T-helper 1 cell (primary cell): ENCODE data around the gene GPR137.

ENCODE experiments used
- DNase-seq, 5 donors: peaks; one replicate each; pipeline ENCODE4 v3.0.0-alpha.2; 2012 to 2020

The GPR137 gene

DNA sequence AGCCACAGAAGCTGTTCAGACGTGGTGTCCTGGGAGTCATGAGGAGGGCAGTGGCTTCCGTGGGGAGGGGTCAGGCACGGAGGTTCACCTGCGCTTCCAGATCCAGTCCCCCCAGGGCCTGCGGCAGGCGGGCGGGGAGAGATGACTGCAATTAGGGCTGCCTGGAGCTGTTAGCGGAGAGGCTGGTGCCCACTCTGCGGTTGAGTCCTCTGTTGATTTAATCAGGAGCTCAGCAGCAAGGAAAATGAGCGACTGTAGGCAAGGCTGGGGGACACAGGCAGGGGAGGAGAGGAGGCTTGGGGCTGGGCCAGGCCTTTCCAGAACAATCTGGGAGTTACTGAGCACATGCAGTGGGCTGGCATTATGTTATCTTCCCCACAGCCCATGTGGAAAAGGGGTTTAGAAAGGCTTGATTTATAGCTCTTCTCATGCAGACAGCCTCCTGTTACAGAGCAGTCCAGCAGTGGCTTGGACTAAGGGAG lies 21.2 kb upstream of the GPR137 start:
- no peak for DNase-seq

DNA sequence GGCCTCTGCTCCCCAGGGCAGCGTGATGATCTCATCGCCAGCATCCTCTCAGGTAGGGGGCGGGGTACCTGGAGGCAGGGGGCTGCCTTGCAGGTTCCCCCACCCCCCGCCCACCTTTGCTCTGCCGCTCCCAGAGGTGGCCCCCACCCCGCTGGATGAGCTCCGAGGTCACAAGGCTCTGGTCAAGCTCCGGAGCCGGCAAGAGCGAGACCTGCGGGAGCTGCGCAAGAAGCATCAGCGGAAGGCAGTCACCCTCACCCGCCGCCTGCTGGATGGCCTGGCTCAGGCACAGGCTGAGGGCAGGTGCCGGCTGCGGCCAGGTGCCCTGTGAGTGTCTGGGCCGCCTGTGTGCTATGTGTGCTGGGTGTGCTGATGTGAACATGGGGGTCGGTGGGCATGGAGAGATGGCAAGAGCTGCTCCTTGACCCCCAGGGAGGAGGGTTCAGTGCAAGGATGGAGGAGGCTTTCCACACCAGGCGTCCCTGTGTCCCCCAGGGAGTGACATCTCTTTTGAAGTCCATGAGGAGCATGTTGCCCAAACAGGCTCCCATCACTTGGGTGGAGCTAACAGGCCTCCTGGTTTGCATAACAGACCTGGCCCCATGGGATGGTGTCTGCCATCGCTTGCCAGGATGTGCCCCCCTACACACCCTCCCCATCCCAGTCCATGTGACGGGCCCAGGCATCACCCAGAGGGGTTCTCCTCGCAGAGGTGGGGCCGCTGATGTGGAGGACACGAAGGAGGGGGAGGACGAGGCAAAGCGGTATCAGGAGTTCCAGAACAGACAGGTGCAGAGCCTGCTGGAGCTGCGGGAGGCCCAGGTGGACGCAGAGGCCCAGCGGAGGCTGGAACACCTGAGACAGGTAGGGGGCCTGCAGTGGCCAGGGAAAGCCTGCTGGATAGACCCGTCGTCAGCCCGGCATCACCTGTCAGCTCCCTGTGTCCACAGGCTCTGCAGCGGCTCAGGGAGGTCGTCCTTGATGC lies 20.2 kb upstream of the GPR137 start:
- no peak for DNase-seq

DNA sequence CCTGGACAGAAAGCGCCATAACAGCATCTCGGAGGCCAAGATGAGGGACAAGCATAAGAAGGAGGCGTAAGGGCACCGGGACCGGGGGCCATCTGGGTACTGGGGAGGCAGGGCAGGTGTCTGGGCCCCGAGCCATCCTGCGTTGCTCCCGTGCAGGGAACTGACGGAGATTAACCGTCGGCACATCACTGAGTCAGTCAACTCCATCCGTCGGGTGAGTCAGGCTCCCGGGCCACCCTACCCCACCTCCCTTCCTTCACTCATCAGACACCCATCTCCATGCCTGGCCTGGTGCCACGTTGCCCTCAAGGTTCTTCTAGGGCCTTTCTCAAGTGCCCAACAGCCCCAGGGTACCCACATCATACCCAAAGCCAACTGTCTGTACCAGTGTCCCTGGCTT lies 19.3 kb upstream of the GPR137 start:
- no peak for DNase-seq

- no peak for DNase-seq
Measured at GRCh38 chr11:64267207-64267945, 18.3 kb upstream of the GPR137 start.

- DNase-seq, result no peak
Measured at GRCh38 chr11:64268025-64268892, 17.4 kb upstream of the GPR137 start.

DNA sequence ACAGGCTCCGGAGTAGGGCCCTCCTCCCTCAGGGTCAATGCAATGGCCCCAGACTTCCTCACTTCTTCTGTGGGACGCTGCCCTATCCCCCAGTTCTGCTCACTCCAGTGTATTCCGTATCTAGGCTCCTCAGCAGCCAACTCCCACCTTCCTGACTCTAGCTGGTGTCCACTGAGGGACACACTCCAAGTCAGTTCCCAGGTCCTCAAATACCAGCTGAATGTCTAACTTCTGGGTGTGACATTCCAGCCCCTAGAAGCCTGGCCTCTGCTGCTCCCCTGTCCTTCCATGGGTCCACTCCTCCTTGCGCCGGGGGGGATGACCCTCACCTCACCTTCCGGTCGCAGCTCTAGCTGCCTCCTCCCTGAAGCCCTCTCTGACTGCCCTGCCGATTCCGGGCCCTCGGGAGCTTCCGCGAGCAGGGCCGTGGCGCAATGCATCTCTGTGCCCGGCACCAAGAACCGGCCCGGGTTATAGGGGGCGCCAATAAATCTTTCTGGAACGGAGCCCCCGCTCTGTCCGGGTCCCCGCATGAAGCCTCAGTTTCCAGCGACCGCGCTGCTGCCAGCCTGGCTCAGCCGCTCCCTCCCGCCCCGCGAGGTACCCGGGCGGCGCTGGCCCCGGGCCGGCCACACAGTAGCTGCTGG lies 16.6 kb upstream of the GPR137 start:
- DNase-seq, result peak in 3 of 5 donors; percentile 25 to 63 (median 27)

GRCh38 chr11:64269540-64270220 lies 16.0 kb upstream of the GPR137 start:
- peak; percentile 94 to 99 (median 96) for DNase-seq

GRCh38 chr11:64275031-64275800 lies 10.4 kb upstream of the GPR137 start:
- no peak for DNase-seq

DNA sequence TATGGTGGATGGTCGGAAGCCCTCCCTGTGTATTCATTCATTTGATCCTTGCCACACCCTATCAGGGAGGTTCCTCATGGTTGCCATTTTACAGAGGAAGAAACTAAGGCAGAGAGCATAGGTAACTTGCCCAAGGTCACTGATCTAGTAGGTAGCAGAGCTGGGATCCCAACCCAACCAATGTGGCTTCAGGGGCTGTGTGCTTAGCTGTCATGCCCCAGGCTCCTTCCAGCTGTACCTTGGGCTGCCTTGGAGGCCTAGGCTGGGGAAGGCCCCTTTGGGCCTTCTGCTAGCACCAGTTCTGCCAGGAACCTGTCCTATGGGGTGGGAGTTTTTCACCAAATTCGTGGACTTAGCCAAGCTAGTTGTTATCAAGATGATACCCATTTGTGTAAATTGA lies 9.8 kb upstream of the GPR137 start:
- DNase-seq, result no peak

DNA sequence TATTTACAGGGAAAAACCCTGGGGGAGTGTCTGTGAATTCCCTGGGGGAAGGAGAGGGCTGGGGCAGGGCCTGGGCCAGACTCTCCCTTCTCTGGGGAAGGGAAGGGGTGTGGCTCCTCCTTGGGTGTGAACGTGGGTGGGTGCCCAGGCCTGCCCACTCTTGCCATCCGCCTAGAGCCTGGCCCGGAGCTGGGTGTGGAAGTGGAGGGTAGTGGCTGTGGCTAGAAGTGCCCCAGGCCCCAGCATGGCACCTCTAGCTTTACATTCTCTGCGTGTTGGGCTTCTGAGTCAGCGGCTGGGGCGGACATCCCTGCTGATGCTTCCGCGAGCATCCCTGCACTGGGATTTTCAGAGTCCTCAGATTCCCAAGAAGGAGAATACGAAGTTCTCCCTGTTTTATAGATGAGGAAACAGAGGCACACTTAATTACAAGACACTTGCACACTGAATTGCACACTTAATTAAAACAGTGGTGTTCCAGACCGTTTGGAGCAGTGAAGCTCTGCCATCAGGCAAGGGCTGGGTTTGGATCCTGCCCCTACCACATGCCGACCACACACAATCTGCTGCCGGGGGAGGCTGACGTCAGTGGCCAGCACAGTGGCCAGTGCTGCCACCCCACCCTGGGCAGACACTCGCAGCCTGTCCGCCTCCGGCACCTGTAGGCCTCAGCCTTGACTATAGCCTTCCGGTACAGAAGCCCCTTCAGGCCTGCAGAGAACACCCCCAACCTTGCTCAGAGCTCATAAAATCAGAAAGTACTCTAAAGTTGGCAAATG lies 8.8 kb upstream of the GPR137 start:
- DNase-seq, result no peak

- no peak for DNase-seq
Measured at GRCh38 chr11:64278576-64279190, 7.0 kb upstream of the GPR137 start.

DNA sequence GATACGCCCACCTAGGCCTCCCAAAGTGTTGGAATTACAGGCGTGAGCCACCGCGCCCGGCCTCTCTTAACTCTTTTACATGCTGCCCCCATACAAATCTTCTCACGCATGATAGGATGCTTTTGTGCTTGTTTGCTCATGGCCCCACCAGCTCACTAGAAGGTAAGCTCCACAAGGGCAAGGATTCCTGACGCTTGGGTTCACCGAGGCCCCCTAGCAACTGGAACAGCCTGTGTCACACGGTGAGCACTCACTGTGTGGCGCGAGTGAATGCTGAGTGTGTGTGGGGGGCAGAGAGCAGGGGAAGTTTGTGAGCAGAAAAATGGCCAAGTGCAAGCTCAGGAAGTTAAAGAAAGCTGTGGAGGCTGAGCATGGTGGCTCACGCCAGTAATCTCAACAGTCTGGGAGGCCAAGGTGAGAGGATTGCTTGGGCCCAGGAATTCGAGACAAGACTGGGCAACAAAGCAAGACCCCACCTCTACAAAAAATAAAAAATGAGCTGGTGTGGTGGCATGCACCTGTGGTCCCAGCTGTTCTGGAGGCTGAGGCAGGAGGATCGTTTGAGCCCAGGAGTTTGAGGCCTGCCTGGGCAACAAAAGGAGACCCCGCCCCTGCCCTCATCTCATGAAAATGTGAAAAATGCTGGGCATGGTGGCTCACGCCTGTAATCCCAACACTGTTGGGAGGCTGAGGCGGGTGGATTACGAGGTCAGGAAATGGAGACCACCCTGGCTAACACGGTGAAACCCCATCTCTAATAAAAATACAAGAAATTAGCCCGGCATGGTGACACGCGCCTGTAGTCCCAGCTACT lies 3.5 kb upstream of the GPR137 start:
- DNase-seq, result no peak

- DNase-seq, result no peak
Measured at GRCh38 chr11:64283092-64283491, 2.6 kb upstream of the GPR137 start.

GRCh38 chr11:64284048-64284961 lies 1.3 kb upstream of the GPR137 start, which contains the start of gene BAD:
Gene BAD, minus strand, starts transcription at chr11:64284665. Its CDS starts 297 bp downstream, at chr11:64284368.
- DNase-seq, result peak; percentile 89 to 94 (median 92)

GRCh38 chr11:64285885-64286800 lies 495 bp downstream of the GPR137 start:
- DNase-seq, result peak in 1 of 5 donors; percentile 40

DNA sequence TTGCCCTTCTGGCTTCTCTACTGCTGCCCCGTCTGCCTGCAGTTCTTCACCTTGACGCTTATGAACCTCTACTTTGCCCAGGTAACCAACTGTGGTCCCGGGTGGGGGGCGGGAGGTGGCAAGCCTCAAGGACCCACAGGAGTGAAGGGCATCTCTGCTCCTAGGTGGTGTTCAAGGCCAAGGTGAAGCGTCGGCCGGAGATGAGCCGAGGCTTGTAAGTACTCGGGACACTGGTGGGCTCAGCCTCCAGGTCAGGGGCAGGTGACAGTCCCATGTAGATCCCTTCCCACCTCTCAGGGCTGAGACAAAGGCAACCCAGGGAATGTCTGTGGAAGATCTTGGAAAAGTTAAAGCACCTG lies 1.1 kb downstream of the GPR137 start:
- no peak for DNase-seq
